HepG2 (cell line): ENCODE data around the gene NT5C2. TPM values are rescaled to one million over a fixed set of nuclear protein-coding genes. Genes with fewer than 3 reads are reported as not detected.

Source experiments
- ARID4A ChIP-seq: sonication (generic); formaldehyde crosslinking; IDR thresholded peaks from 2 replicates; pipeline ENCODE4 v1.5.0; 2020; ENCODE audit warnings: mild to moderate bottlenecking, missing genetic modification reagents, borderline replicate concordance
- DBP ChIP-seq: sonication (generic); formaldehyde crosslinking; IDR thresholded peaks from 2 replicates; pipeline ENCODE4 v1.4.0; 2020; ENCODE audit warnings: missing genetic modification reagents; ENCODE audit errors: not compliant biosample characterization
- ESRRA ChIP-seq: sonication (generic); formaldehyde crosslinking; IDR thresholded peaks from 2 replicates; pipeline ENCODE4 v1.5.1; 2020; ENCODE audit warnings: mild to moderate bottlenecking, low read depth, missing genetic modification reagents
- FOSL2 ChIP-seq: sonication (generic); formaldehyde crosslinking; IDR thresholded peaks from 2 replicates; pipeline ENCODE4 v1.4.0; 2020; ENCODE audit warnings: missing genetic modification reagents
- GABPB1 ChIP-seq: IDR thresholded peaks from 2 replicates; pipeline ENCODE4 v1.6.1; 2016; ENCODE audit warnings: mild to moderate bottlenecking, missing genetic modification reagents, moderate library complexity, missing compliant biosample characterization
- HIC2 ChIP-seq: sonication (generic); formaldehyde crosslinking; IDR thresholded peaks from 2 replicates; pipeline ENCODE4 v1.9.0; 2022; ENCODE audit warnings: low read depth, missing genetic modification reagents
- HMGA1 ChIP-seq: sonication (generic); formaldehyde crosslinking; conservative IDR thresholded peaks from 2 replicates; pipeline ENCODE4 v1.4.0; 2020; ENCODE audit warnings: missing genetic modification reagents
- HOXA5 ChIP-seq: sonication (generic); formaldehyde crosslinking; IDR thresholded peaks from 2 replicates; pipeline ENCODE4 v1.4.0; 2020; ENCODE audit warnings: missing genetic modification reagents
- MATR3 ChIP-seq: sonication (generic); formaldehyde crosslinking; IDR thresholded peaks from 2 replicates; pipeline ENCODE4 v1.4.0; 2020; ENCODE audit warnings: missing genetic modification reagents
- RXRA ChIP-seq: sonication (generic); formaldehyde crosslinking; IDR thresholded peaks from 2 replicates; pipeline ENCODE4 v1.5.1; 2020; ENCODE audit warnings: missing genetic modification reagents
- SALL1 ChIP-seq: sonication (generic); formaldehyde crosslinking; IDR thresholded peaks from 2 replicates; pipeline ENCODE4 v1.8.0; 2022; ENCODE audit warnings: mild to moderate bottlenecking, missing genetic modification reagents
- SAP130 ChIP-seq: IDR thresholded peaks from 2 replicates; pipeline ENCODE4 v1.6.1; 2016; ENCODE audit warnings: low read depth
- SCMH1 ChIP-seq: sonication (generic); formaldehyde crosslinking; IDR thresholded peaks from 2 replicates; pipeline ENCODE4 v1.9.0; 2021; ENCODE audit warnings: missing genetic modification reagents, mild to moderate bottlenecking, borderline replicate concordance
- TEAD3 ChIP-seq: optimal IDR thresholded peaks from 2 replicates; pipeline ENCODE3; 2016; ENCODE audit warnings: borderline replicate concordance
- ZBTB2 ChIP-seq: sonication (generic); formaldehyde crosslinking; IDR thresholded peaks from 2 replicates; pipeline ENCODE4 v1.8.0; 2022; ENCODE audit warnings: low read depth, missing genetic modification reagents
- ZBTB7B ChIP-seq: sonication (generic); formaldehyde crosslinking; IDR thresholded peaks from 2 replicates; pipeline ENCODE4 v1.4.0; 2020; ENCODE audit warnings: missing genetic modification reagents
- ZNF160 ChIP-seq: sonication (generic); formaldehyde crosslinking; IDR thresholded peaks from 2 replicates; pipeline ENCODE4 v1.8.0; 2022; ENCODE audit warnings: mild to moderate bottlenecking, inconsistent platforms, missing genetic modification reagents
- ZNF557 ChIP-seq: sonication (generic); formaldehyde crosslinking; IDR thresholded peaks from 2 replicates; pipeline ENCODE4 v1.4.0; 2020; ENCODE audit warnings: missing genetic modification reagents
- ZNF569 ChIP-seq: sonication (generic); formaldehyde crosslinking; IDR thresholded peaks from 2 replicates; pipeline ENCODE4 v1.5.0; 2020; ENCODE audit warnings: mild to moderate bottlenecking, missing genetic modification reagents, moderate library complexity, borderline replicate concordance
- ZNF780A ChIP-seq: sonication (generic); formaldehyde crosslinking; IDR thresholded peaks from 2 replicates; pipeline ENCODE4 v1.8.0; 2022; ENCODE audit warnings: mild to moderate bottlenecking, missing genetic modification reagents, moderate library complexity
- ZNF784 ChIP-seq: sonication (generic); formaldehyde crosslinking; IDR thresholded peaks from 2 replicates; pipeline ENCODE4 v1.5.1; 2020; ENCODE audit warnings: missing genetic modification reagents, mild to moderate bottlenecking, borderline replicate concordance
- polyA plus RNA-seq, 8 experiments: library from polyadenylated mRNA; depleted of rRNA in 3 of 8; stranded (reverse) in 7 of 8; unstranded in 1 of 8; fragments of >200 nt; fragmentation: Illumina TruSeq in 4 of 8; extraction: Trizol in 4 of 8; gene quantifications; 2 replicates each; pipeline versions ENCODE4 v1.2.1 to v1.2.3, GENCODE V29; 2011 to 2016; ENCODE audit warnings: low read depth in 4 of 8, missing spikeins in 1 of 8, mixed read lengths in 1 of 8; ENCODE audit not compliant: insufficient read depth in 1 of 8
- total RNA-seq, 5 experiments: library from RNA; depleted of rRNA; stranded (reverse); fragments of >200 nt; fragmentation: Illumina TruSeq; extraction: Trizol; gene quantifications; 2 replicates each; pipeline ENCODE4 v1.2.3, GENCODE V29; 2016; ENCODE audit warnings: low read depth in 1 of 5

Gene NT5C2
- total and polyA plus RNA-seq, 2 of the 13 experiments (the other 11 are each of a cell fraction or from before 2014, with no cell fraction given), result 40.6 to 55.2 TPM

GRCh38 chr10:103193107-103193819, at the start of gene NT5C2 (continued):
- TF ChIP-seq ARID4A (CRISPR knock-in tag) (no peak; the same call in 1 of the 2 replicates), ZBTB7B (CRISPR knock-in tag) (no peak), ESRRA (CRISPR knock-in tag) (no peak), SALL1 (CRISPR knock-in tag) (peak; percentile 71), ZNF784 (CRISPR knock-in tag) (no peak), HMGA1 (CRISPR knock-in tag) (no peak), MATR3 (no peak), GABPB1 (CRISPR knock-in tag) (no peak), SCMH1 (CRISPR knock-in tag) (no peak), ZNF160 (CRISPR knock-in tag) (no peak), RXRA (peak; percentile 47; the same call in 1 of the 2 replicates), ZNF780A (CRISPR knock-in tag) (no peak), ZNF569 (no peak), TEAD3 (peak; percentile 36), SAP130 (CRISPR knock-in tag) (no peak; the same call in 1 of the 2 replicates), FOSL2 (CRISPR knock-in tag) (0 out of 2 replicates have a peak, but pooled peaks have one; percentile 3), ZBTB2 (CRISPR knock-in tag) (no peak), HIC2 (CRISPR knock-in tag) (0 out of 2 replicates have a peak, but pooled peaks have one; percentile 38), HOXA5 (CRISPR knock-in tag) (peak; percentile 13; the same call in 1 of the 2 replicates), ZNF557 (no peak), DBP (CRISPR knock-in tag) (no peak)
